EL (cell line): ENCODE measurements around the gene ZNF473.

Experiments
- DNase-seq: peaks from one replicate; pipeline ENCODE4 v3.0.0-alpha.2; 2016

The ZNF473 gene

DNA sequence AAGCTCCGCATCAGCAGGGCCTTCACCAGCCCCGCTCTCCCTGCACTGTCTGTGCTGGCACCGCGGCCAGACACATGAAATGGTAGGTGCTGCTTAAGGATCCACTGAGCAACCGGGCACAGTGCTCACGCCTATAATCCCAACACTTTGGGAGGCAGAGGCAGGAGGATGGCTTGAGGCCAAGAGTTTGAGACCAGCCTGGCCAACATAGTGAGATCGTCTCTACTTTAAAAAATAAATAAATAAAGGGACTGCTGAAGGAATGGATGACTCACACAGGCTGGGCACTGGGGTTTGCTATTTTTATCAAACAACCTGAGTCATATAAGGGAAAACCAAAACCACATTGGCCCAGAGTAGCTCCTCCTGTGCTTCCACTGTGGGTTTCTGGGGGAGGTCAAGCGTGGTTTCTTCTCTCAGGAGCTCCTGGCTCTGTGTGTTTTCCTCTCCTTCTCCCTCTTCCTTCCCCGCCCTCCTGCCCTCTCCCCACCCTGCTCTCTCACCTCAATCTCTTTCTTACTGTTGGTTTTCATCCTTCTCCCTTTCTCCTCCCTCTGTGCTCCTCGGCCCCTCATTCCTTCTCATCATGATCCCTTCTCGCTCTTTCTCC, 21.9 kb upstream of the ZNF473 start:
- peak; percentile 97 for DNase-seq

DNA sequence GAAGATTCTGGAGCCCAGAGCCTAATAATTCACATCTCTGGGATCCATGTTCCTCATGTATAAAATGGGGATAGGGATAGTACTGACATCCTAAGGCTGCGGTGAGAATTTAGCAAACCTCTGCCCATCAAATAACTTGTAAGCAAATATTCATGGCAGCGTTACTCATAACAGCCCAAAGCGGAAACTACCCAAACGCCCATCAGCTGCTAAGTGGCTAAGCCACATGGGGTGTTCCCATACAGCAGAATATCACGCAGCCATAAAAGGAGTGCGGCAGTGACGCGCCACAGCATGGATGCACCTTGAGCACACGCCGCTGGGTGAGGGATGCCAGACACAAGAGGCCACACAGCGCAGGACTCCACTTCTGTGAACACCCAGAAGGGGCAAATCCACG, 20.4 kb upstream of the ZNF473 start:
- DNase-seq = no peak

DNA sequence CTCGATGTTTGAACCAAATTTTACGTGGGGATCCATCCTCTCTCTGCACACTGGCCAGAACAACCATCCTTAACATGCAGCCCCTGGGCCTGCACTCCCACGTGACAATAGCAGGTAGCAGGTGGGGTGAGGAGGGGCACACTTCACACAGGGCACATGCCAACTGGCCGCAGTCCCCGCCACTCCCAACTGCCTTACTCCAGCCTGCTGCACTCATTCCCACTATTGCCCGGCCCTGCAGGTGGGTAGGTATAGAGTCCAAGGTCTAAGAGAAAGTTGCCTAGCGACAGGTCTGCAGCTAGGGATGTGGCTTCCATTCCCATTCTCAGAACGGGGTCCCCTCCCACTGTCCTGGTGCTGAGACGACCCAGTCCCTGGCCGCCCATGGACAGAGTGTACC, 18.6 kb upstream of the ZNF473 start:
- no peak for DNase-seq

DNA sequence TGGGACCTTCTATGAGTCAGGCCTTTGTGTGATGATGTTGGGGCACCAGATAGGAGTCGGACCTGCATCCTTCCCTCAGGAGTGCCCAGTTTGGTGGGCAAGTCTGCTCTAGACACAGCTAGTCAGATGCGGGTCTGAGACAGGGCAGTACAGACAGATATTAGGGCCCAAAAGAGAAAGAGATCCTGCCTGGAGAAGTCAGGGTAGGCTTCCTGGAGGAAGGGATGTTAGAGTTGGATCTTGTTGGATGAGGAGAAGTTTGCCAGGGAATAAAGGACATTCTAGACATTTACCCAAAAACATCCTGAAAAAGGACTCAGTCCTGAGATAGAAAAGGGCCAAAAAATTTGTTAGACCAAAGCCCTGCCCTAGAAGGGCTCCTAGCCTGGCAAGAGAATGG, 17.9 kb upstream of the ZNF473 start:
- DNase-seq = no peak

DNA sequence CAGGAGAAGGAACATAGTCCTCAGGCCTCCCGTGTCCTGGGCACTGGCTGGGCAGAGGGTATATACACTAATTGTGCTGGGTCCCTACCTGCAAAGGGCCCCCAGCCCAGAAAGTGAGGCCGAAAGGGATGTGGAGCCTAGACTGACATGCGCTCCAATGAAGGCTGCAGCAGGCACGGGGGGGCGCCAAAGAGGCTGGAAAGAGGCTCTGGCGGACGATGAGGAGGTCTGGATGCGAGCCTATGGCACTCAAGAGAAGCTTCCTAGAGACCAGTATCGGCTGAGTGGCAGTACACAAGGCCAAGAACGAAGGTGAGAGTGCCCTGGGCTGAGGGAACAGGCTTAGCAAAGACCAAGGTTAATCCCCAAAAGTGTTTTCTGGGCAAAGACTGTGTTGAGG, 17.3 kb upstream of the ZNF473 start:
- DNase-seq = no peak

DNA sequence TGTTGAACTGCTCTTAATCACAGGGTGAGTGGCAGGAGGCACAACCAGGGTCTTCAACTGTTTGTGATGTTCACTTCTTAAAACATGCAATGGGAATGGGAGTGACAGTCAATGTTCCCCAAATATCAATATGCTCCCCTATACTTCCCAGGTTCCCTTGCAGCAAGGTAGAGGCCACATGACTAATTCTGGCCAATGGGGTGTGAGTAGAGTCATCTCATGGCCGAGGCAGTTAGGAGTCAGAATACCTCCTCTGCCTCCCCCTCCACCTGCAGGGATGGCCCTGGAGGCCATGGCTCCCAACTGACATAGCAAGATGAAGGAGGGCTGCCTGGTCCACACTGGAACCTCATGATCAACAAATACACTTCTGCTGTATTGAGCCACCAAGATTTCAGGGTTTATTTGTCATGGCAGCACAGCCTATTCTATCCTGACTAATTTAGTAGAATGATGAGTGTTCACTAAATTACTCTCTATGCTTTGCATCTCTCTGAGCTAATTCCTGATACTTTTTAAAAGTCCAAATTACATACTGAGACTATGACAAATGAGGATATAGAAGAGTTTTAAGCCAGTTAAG, 9.5 kb upstream of the ZNF473 start:
- DNase-seq = no peak

DNA sequence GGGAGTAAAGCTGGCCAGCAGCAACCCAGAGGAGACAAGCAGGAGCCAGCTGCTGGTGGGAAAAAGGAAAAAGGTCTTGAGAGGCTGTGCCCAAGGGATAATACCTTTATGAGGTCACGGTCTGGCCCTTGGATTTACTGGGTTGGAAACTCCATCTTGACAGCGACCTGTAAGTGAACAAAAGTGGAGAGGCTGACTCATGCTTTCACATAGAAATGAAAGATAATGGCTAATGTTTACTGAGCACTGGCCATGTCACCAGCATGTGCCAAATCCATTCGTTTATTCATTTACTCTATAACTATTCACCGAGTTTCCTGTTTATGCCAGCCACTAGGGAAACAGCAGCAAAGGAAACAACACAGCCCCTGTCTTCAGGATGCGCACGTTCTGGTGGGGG, 5.3 kb upstream of the ZNF473 start:
- DNase-seq = no peak

DNA sequence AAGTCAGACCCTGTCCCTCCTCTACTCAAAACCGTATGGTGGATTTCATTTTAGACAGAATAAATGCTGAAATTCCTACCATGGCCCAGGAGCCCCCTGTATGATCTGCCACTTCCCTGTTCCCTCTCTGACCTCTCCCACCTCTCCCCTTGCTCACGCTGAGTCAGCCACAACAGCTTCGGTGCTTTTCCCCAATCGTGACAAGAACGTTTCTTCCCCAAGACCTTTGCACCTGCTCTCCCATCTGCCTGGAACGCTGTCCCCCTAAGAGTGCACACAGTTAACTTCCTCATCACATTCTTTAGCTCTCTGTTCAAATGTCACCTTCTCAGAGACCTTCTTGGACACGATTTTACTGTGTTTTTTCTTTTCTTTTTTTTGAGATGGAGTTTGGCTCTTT, 3.0 kb upstream of the ZNF473 start:
- DNase-seq = no peak

DNA sequence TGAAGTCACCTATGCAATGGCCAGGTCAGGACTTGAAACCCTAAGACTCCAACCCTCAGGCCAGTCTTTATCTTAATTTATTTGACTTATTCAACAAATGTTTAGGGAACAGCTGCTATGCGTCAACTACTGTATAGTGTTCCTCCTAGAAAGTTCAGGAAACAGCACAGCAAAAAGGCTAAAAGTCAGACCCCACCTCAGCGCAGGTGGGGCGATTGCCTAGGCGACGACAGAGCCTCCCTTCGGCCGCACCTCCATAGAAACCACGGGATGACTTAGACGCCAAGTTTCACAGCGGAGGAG, 1.1 kb upstream of the ZNF473 start:
- no peak for DNase-seq

DNA sequence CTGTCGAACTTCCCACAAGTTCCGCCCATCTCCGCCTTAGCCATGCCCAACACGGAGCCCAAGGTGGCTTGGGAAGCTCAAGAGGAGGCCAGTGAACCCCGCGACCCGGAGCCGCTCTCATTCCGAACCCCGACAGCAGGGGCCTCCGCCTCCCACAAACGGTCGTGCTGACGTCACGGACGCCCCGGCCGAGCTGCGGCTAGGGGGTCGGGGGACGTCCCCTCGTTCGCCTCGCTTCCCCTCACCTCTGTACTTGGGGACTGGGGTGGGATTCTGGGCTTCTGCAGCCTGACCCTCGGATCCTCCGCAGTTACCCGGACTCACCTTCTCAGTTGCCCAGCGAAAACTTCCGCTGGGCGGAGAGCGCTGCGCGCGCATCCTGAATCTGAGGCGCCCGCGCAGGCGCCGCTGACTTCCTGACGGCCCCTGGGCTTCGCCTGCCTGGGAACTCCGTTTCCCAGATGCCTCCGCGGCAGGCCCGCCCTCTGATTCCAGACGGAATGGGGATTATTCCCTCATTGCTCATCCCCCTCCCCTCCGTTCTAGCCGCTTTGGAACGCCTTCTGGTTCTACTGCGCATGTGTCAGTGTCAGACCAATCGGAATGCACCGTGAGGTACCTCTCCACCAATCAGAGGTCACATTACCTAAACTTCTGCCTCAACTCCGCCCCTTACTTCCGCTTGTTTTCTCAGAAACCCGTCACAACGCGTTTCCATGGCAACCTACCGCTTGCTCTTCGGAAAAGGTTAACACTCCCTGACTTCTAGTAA, 597 bp upstream of the ZNF473 start, which contains the start of gene VRK3:
Gene VRK3, minus strand, starts transcription at position 351 of the 772 bp plus-strand sequence. CDS start 9,210 bp downstream, outside the sequence.
- DNase-seq = peak; percentile 100

DNA sequence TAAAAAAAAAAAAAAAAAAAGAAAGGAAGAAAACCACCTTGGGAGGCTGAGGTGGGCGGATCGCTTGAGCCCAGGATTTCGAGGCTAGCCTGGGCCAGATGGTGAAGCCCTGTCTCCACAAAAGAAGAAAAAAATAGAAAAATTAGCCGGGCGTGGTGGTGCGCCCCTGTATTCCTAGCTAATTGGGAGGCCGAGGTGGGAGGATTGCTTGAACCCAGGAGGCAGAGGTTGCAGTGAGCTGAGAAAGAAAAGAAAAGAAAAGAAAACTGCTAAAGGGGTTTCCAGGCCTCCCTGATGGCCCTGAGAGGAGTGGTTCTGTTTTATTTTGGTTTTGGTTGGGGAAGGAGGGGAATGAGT, 723 bp downstream of the ZNF473 start:
- no peak for DNase-seq

DNA sequence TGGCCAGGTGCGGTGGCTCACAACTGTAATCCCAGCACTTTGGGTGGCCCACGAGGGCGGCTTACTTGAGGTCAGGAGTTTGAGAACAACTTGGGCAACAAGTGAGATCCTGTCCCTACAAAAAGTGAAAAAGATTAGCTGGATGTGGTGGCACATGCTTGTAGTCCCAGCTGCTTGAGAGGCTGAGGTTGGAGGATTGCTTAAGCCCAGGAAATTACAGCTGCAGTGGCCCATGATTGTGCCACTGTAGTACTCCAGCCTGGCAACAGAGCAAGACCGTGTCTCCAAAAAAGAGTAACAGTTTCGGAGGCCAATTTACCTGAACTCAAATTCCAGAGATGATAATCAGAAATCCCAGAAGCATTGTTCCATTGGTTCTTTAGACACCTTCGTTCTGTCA, 4.4 kb downstream of the ZNF473 start:
- DNase-seq = no peak

DNA sequence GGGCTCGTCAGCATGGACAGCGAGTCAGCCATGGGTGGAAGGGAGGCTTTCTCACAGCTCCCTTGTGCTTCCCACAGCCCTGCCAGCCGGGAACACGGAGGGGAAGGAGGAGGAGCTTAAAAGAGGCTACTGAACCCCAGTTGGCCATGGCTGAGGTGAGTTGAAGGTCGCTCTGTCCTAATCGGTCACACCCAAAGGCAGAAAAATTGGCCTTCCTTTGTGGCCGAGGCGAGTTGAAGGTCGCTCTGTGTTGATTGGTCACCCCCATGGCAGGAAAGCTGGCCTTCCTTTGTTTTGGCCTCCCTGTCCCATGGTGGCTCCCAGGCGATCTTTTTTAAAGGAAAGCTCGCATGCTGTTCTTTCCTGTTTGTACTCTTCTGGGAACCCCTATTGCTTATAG, 5.1 kb downstream of the ZNF473 start:
- DNase-seq = no peak

DNA sequence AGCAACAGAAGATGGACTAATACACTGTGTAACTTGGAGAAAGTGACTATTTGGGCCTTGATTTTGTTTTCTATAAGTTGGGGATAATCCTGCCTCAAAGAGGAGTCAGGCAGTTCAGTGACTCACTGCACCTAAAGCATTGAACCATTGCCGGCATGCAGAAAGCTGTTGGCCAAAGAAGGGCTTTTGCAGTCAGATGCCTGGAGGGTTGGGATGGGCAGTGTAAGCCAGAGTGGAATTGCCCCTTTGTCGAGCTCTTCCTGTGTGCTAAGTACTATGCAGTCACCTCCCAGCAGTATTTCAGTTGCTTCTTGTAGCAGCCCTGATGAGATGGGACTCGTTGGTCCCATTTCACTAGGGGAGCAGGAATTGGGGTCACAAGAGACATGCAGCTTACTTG, 11.1 kb downstream of the ZNF473 start:
- DNase-seq = no peak

DNA sequence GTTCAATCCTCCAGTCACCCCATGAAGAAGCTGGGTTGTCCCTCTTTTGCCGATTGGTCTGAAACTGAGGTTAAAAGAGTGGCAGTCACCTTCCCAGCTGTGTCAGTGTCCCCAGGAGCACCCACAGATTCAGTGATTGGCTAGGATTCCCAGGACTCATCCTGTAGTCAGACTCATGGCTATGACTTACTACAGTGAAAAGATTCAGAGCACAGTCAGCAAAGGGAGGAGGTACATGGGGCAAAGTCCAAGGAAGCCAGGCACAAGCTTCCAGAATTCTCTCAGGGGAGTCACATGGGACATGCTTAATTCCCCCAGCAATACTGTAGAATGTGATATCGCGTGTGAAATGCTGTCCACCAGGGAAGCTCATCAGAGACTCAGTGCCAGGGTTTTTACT, 14.2 kb downstream of the ZNF473 start:
- DNase-seq = no peak

DNA sequence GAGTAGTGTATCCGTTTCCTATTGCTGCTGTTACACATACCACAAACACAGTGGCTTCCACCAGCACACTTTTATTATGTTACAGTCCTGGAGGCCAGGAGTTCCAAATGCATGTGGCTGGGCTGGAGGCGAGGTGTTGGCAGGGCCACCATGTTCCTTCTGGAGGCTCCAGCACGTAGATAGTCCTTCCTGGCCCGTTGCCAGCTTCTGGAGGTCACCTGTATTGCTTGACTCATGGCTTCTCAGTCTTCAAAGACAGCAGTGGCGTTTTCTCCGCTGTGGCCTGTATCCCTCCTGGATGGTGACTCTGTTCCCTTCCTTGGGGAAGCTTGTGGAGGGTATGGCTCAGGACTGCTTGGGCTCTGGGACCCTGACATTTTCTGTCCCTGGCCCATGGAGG, 15.2 kb downstream of the ZNF473 start:
- no peak for DNase-seq

DNA sequence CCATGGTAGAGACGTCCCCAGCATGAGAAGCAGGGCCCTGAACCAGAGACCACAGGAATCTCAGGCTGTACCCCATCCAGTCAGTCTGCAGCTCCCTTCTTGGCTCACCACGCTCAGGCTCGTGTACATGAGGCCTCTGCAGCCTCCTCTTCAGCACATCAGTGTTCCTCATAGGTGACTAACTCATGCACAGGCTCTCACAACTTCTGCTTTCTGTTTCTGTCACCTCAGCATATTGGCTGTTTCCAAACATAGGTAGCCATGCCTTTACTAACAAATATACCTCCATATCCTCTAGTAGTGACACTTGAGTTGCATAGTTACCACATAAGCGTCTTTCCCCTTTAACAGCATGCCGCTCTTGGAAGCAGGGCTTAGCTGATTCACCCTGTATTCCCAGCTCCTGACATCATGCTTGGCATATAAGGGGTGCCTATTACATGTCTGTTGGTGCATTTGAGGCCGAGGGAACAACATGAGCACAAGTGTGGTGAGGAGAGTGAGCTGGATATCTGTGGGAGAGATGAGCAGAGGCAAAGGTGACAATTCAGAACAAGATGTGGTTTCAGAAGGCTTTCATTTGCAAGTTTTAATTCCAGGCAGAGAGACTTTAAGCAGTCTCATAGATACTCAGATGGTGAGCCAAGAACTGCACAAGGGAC, 16.7 kb downstream of the ZNF473 start:
- no peak for DNase-seq

DNA sequence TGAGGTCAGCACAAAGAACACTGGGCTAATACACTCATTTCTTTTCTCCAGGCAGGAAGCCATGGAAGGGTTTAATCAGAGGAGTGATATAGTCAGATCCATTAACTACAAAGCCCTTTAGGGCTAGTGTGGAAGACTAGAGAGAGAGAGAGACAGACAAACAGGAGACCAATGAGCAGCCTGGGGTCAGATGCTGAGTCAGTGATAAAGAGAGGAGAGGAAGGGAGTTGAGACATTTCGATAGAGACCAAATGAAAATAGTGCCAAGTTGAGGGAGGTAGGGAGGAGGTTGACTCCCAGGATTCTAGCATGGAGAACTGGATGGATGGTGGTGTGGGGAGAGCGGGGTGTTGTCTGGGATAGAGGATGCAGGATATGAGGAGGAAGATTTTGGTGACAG, 18.2 kb downstream of the ZNF473 start:
- no peak for DNase-seq

DNA sequence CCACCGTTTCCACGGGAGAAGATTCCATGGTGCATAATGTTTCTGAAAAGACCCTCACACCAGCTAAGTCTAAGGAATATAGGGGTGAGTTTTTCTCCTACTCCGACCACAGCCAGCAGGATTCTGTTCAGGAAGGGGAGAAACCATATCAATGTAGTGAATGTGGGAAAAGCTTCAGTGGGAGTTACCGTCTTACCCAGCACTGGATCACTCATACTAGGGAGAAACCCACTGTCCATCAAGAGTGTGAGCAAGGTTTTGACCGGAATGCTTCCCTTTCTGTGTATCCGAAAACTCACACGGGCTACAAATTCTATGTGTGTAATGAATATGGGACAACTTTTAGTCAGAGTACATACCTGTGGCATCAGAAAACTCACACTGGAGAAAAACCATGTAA, 19.1 kb downstream of the ZNF473 start:
- no peak for DNase-seq

DNA sequence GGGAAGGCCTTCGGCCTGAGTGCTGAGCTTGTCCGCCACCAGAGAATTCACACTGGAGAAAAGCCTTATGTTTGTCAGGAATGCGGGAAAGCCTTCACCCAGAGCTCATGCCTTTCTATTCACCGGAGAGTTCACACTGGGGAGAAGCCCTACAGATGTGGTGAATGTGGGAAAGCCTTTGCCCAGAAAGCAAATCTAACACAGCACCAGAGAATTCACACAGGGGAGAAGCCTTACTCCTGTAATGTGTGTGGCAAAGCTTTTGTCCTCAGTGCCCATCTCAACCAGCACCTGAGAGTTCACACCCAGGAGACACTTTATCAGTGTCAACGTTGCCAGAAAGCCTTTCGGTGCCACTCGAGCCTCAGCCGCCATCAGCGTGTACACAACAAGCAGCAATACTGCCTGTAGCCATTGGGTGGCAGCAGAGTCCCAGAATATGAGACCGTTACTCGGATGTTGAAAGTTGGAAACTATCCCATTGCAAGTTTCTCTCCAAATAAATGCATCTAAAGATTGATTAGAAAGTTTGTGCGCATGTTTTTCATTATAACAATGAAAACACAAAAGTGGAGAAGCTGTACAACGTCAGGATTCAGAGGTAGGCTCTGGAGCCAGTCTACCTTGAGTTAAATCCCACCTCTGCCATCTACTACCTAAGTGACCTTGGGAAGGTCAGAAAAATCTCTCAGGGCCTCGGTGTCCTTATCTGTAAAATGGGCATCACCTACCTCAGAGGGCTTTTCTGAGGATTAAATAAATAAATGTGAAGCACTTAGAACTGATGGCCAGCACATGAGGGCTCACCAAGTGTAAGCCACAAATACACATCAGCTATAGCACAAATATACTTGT, 21.1 kb downstream of the ZNF473 start:
- DNase-seq = no peak

DNA sequence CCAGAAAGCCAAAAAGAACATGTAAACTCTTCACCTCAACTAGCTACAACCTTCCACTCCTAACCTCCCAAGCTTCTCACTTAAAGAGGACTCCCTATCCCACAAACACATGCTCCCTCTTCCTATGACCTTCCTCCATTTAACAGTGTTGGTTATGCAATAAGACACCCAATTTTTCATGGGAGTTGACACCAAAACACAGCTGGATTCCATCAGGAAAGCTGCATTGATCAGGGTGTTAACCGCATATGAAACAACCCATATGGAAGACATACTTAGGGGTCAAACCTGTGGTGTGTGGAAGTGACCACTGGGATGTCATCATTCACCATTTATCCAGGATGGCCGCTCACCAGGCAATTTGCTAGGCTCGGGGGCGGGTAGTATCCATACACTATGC, 21.9 kb downstream of the ZNF473 start:
- DNase-seq = no peak

DNA sequence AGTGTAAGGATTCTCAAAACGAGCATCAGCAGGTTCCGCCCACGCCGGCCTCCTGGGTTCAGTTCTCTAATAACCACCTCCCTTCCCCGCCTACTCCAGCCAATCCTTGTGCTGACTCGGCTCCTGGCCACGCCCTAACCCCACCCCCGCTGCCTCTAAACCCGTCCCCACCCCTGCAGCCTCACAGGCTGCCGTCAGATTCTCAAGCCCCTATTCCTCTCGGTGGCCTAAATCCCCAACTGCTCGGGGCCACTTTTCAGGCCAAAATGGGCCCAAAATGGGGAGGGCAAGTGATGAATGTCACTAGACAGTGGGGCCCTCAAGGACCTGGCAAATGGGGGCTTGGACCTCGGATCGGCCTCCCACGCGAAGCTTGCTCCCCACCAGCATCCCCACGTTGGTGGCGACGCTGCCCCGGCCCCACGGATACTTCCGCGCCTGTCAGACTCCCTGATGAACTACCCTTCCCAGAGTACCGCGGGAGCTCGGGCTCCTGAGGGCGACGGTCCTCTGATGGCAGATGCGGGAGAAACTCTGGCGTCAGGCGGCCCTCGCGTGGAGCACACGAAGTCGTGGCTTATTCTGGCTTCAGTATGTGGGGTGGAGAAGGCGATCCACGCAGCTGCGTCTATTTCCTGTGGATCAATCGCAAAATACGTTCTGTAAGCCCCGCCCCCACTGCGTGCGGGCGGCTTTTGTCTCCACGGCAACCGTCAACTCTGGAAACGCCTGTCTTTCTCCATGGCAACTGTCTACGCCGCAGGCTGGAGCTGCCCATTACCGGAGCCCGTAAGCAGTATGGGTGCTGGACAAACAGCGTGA, 24.8 kb downstream of the ZNF473 start:
- peak; percentile 60 for DNase-seq
